ENCODE results near the gene OR8U1. TPM values are rescaled to one million over a fixed set of nuclear protein-coding genes. Genes with fewer than 3 reads are reported as not detected.

Gene OR8U1
- total RNA-seq, 4 donors from 2014 or later, result not detected

DNA sequence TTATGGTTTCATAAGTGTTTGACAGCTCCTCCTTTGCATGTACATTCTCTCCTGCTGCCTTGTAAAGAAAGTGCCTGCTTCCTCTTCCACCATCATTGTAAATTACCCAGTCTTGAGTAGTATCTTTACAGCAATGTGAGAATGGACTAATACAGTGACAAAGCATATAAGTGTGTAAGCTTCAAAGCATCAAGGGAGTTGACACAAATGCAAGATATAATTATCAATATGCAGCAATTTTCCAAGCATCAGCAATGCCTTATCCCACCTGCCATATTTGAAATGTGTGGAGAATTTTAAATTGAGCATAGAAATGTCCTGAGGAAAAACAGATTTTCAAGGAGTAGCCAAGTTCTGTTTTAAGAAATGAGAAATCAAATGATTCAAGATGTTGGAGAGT is 35.4 kb downstream of the OR8U1 start:
- TF ChIP-seq POLR2A (IDR thresholded peaks at IDR 0.05) (no peak), CTCF (IDR thresholded peaks at IDR 0.05) (no peak)
- H3K4me1 ChIP-seq, result no peaks in the 10 kb centered on the region
- no peak overlapping the region for H3K4me3 ChIP-seq
- intact Hi-C loops (cut with DNase I; ENCODE audit: low total_unique reads), result no loop called here
- H3K9me3 ChIP-seq, result no peaks in the 10 kb centered on the region
- no peaks in the 10 kb centered on the region for H3K36me3 ChIP-seq
- no peaks in the 10 kb centered on the region for H3K27me3 ChIP-seq
- DNase-seq, result no peak
- no peak overlapping the region for H3K27ac ChIP-seq

DNA sequence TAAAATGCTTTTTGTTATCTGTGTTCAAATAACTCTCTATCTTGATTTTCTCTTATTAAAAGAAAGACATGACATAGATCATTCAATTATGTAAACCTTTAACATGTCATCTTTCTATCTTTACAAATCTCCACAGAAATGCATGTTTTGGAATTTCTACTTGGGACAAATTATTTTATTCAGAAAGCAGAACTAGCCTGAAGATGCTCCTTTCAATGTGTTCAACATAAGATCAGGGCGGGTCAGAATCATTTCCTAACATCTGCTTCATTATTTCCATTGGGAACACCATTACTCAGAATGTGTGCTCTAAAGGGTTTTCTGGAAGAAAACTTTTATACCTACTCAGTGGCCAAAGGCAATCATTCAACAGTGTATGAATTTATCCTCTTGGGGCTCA is 37.0 kb downstream of the OR8U1 start, which contains the start of gene OR5AL1:
Gene OR5AL1 (plus strand): TSS at position 301 of the 400 bp plus-strand sequence.
- H3K27me3 ChIP-seq, result no peaks in the 10 kb centered on the region
- TF ChIP-seq POLR2A (IDR thresholded peaks at IDR 0.05), result no peak
- TF ChIP-seq CTCF (IDR thresholded peaks at IDR 0.05), result no peak
- no peaks in the 10 kb centered on the region for H3K9me3 ChIP-seq
- no peak for DNase-seq
- H3K36me3 ChIP-seq, result no peaks in the 10 kb centered on the region
- no peak within 1 kb of the TSS for H3K27ac ChIP-seq
- no peaks in the 10 kb centered on the region for H3K4me1 ChIP-seq
- no peak within 1 kb of the TSS for H3K4me3 ChIP-seq
- intact Hi-C loops (cut with DNase I; ENCODE audit: low total_unique reads), result no loop called here

Other genes starting within 250 kb of the OR8U1 start
- gene OR8J3, start 235.4 kb upstream of the OR8U1 start, total RNA-seq, result not detected
- gene OR8K5, start 215.3 kb upstream of the OR8U1 start, total RNA-seq, result not detected
- gene OR5J2, start 199.0 kb upstream of the OR8U1 start, total RNA-seq, result not detected
- gene OR5T2, start 141.4 kb upstream of the OR8U1 start, total RNA-seq, result not detected
- gene OR5T3, start 123.4 kb upstream of the OR8U1 start, total RNA-seq, result not detected
- not detected for gene OR5T1, start 101.5 kb upstream of the OR8U1 start, total RNA-seq
- gene OR8H1, start 83.4 kb upstream of the OR8U1 start, total RNA-seq, result not detected
- gene OR8K3, start 60.5 kb upstream of the OR8U1 start, total RNA-seq, result not detected
- not detected for gene OR8K1, start 29.6 kb upstream of the OR8U1 start, total RNA-seq
- gene OR8J1, start 21.3 kb upstream of the OR8U1 start, total RNA-seq, result not detected
- not detected for gene OR5AL1, start 37.1 kb downstream of the OR8U1 start, total RNA-seq
- gene OR5M3, start 97.7 kb downstream of the OR8U1 start, total RNA-seq, result not detected
- not detected for gene OR5M8, start 115.7 kb downstream of the OR8U1 start, total RNA-seq
- gene OR5M11, start 167.6 kb downstream of the OR8U1 start, total RNA-seq, result not detected
- gene OR5M10, start 202.1 kb downstream of the OR8U1 start, total RNA-seq, result not detected
- gene OR5M1, start 239.2 kb downstream of the OR8U1 start, total RNA-seq, result not detected